ENCODE measurements around the gene LCN6. TPM values are rescaled to one million over a fixed set of nuclear protein-coding genes. Genes with fewer than 3 reads are reported as not detected.

LCN6 gene
- total RNA-seq, 1 experiment from 2014 or later, result not detected

GRCh38 chr9:136790640-136791515, 42.6 kb upstream of the LCN6 start, which contains the start of gene TMEM141 (continued):
- TF ChIP-seq PRDM15 (CRISPR knock-in tag; IDR thresholded peaks at IDR 0.05) (no peak), ZNF138 (CRISPR knock-in tag; conservative IDR thresholded peaks at IDR 0.05) (no peak), ZNF425 (CRISPR knock-in tag; conservative IDR thresholded peaks at IDR 0.05) (no peak), MLX (CRISPR knock-in tag; IDR thresholded peaks at IDR 0.05) (no peak), CDX4 (CRISPR knock-in tag; IDR thresholded peaks at IDR 0.05; ENCODE audit: borderline replicate concordance) (no peak)

- H3K36me3 Mint-ChIP-seq, result peaks cover 3% of the 10 kb centered on the region; the same call in 1 of the 2 replicates
- CTCF ChIA-PET, result no interaction called here
- H3K9me3 Mint-ChIP-seq, result no peaks in the 10 kb centered on the region
- DNase-seq (ENCODE audit: low spot score) (no peak), ATAC-seq (no peak)
- no peak overlapping the region for H3K27ac Mint-ChIP-seq
- peaks cover 4% of the 10 kb centered on the region; the same call in 1 of the 2 replicates for H3K27me3 Mint-ChIP-seq (ENCODE audit: low read depth)
- POLR2A ChIA-PET, result no interaction called here
- H3K4me3 Mint-ChIP-seq, result no peak overlapping the region
- H3K4me1 Mint-ChIP-seq, result peaks cover 19% of the 10 kb centered on the region
- TF ChIP-seq CDX4 (CRISPR knock-in tag; IDR thresholded peaks at IDR 0.05; ENCODE audit: borderline replicate concordance) (no peak), GTF2I (CRISPR knock-in tag; conservative IDR thresholded peaks at IDR 0.05) (no peak), ZNF263 (CRISPR knock-in tag; IDR thresholded peaks at IDR 0.05; ENCODE audit: low read depth) (no peak), USF1 (CRISPR knock-in tag; IDR thresholded peaks at IDR 0.05) (no peak), ETV6 (CRISPR knock-in tag; IDR thresholded peaks at IDR 0.05) (no peak), E2F4 (CRISPR knock-in tag; IDR thresholded peaks at IDR 0.05; ENCODE audit: borderline replicate concordance, low read depth) (no peak), ATF3 (CRISPR knock-in tag; conservative IDR thresholded peaks at IDR 0.05) (no peak), SP1 (CRISPR knock-in tag; conservative IDR thresholded peaks at IDR 0.05) (no peak), ZBTB21 (CRISPR knock-in tag; IDR thresholded peaks at IDR 0.05; ENCODE audit: borderline replicate concordance) (no peak), RORB (CRISPR knock-in tag; IDR thresholded peaks at IDR 0.05) (no peak), HMGXB4 (CRISPR knock-in tag; IDR thresholded peaks at IDR 0.05) (no peak), FOXP4 (CRISPR knock-in tag; IDR thresholded peaks at IDR 0.05) (no peak), PRRX2 (CRISPR knock-in tag; IDR thresholded peaks at IDR 0.05) (no peak), ZNF317 (CRISPR knock-in tag; IDR thresholded peaks at IDR 0.05; ENCODE audit: borderline replicate concordance, low read depth) (no peak), MYBL2 (CRISPR knock-in tag; IDR thresholded peaks at IDR 0.05) (no peak)
Observed at GRCh38 chr9:136789523-136789937, 41.2 kb upstream of the LCN6 start.

Measured in WTC11 (cell line).